ENCODE measurements around the gene AATK.

GRCh38 chr17:81165246-81166032, 582 bp downstream of the AATK start, which contains the start of gene PVALEF:
- TF ChIP-seq CTCF (IDR thresholded peaks at IDR 0.05 in 8 of 11, conservative IDR thresholded peaks at IDR 0.05 in 3 of 11) (no peak), POLR2AphosphoS5 (IDR thresholded peaks at IDR 0.05) (no peak), POLR2A (IDR thresholded peaks at IDR 0.05) (no peak)
